ENCODE results near the gene OBSCN.

The OBSCN gene

DNA sequence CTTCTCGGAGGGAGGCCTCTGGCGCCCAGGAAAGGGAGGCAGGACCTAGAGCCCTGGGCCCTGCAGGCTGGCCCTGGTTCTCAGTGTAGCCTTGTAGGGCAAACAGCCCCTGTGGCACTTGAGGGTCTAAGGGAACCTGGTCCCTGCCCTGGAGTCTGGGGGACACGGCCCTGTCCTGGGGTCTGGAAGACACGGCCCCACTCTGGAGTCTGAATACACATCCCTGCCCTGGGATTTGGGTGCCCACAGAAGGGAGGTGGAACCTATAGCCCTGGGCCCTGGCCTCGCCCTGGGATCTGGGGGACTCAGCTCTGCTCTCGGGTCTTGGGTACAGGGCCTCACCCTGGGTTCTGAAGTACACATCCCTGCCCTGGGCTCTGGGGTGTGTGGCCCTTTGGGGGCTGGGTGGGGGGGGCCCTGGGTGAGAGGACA lies 97.9 kb downstream of the OBSCN start:
- H3K27ac Mint-ChIP-seq: peak overlapping the region; percentile 75
- DNase-seq: no peak
- TF ChIP-seq, protein P1, sequence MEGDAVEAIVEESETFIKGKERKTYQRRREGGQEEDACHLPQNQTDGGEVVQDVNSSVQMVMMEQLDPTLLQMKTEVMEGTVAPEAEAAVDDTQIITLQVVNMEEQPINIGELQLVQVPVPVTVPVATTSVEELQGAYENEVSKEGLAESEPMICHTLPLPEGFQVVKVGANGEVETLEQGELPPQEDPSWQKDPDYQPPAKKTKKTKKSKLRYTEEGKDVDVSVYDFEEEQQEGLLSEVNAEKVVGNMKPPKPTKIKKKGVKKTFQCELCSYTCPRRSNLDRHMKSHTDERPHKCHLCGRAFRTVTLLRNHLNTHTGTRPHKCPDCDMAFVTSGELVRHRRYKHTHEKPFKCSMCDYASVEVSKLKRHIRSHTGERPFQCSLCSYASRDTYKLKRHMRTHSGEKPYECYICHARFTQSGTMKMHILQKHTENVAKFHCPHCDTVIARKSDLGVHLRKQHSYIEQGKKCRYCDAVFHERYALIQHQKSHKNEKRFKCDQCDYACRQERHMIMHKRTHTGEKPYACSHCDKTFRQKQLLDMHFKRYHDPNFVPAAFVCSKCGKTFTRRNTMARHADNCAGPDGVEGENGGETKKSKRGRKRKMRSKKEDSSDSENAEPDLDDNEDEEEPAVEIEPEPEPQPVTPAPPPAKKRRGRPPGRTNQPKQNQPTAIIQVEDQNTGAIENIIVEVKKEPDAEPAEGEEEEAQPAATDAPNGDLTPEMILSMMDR (IDR thresholded peaks at IDR 0.05): no peak
- H3K4me1 Mint-ChIP-seq: peaks cover 5% of the 10 kb centered on the region
- no peak overlapping the region for H3K4me3 Mint-ChIP-seq
- peaks cover 47% of the 10 kb centered on the region for H3K36me3 Mint-ChIP-seq (ENCODE audit: low read depth)
- peaks cover 36% of the 10 kb centered on the region for H3K9me3 Mint-ChIP-seq
- no peaks in the 10 kb centered on the region for H3K27me3 Mint-ChIP-seq (ENCODE audit: low read depth, poor library complexity)

DNA sequence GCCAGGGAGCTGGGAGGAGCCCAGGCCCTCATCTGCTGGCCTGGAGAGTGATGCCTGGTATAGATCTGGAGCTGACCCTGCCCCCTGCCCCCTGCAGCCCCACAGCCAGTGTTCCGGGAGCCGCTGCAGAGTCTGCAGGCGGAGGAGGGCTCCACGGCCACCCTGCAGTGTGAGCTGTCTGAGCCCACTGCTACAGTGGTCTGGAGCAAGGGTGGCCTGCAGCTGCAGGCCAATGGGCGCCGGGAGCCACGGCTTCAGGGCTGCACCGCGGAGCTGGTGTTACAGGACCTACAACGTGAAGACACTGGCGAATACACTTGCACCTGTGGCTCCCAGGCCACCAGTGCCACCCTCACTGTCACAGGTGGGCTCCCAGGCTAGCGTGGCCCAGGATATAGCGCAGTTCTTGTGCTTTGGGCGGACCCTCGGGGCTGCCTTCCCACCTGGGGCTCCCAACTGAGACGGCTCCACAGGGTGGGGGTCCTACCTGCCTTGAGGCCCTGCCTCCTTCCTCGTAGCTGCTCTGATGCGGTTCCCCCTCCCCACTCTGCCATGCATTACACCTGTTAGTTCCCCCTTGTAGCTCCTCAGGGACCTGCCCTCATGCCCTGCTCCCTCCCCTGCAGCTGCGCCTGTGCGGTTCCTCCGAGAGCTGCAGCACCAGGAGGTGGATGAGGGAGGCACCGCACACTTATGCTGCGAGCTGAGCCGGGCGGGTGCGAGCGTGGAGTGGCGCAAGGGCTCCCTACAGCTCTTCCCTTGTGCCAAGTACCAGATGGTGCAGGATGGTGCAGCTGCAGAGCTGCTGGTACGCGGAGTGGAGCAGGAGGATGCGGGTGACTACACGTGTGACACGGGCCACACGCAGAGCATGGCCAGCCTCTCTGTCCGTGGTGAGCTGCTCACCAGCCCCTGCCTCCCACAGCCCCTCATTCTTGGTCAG lies 98.7 kb downstream of the OBSCN start:
- Mint-ChIP-seq H3K36me3 (ENCODE audit: low read depth) (peaks cover 39% of the 10 kb centered on the region), H3K27me3 (ENCODE audit: low read depth, poor library complexity) (no peaks in the 10 kb centered on the region), H3K4me1 (peaks cover 5% of the 10 kb centered on the region), H3K27ac (no peak overlapping the region), H3K9me3 (peaks cover 28% of the 10 kb centered on the region), H3K4me3 (no peak overlapping the region)
- no peak for DNase-seq
- TF ChIP-seq, protein P1 (IDR thresholded peaks at IDR 0.05): no peak

DNA sequence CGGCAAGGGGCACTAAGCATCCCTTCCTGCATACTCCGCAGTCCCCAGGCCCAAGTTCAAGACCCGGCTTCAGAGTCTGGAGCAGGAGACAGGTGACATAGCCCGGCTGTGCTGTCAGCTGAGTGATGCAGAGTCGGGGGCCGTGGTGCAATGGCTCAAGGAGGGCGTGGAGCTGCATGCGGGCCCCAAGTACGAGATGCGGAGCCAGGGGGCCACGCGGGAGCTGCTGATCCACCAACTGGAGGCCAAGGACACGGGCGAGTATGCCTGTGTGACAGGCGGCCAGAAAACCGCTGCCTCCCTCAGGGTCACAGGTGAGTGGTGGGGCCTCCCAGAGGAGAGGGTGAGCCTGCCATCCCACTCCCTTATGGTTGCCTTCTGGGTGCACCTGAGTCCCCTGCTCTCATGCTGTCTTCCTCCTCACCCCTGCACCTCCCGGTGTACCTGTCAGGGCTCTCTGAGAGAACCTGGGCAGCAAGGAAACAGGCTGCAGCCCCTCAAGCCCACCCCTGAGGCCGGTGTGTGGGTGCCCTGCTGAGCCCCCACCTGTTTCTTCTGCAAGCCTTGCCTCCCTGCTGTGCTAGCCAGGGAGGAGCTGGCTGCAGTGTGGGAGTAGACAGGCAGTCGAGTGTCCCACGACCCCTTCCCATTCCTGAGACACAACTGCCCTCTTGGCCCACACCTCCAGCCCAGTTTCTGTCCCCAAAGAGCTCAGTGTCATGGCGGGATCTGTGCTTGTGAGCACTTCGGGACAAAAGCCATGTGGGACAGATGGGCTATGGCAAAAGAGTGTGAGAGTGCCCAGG lies 99.6 kb downstream of the OBSCN start:
- H3K4me3 Mint-ChIP-seq: no peak overlapping the region
- H3K27me3 Mint-ChIP-seq (ENCODE audit: low read depth, poor library complexity): no peaks in the 10 kb centered on the region
- peaks cover 19% of the 10 kb centered on the region for H3K9me3 Mint-ChIP-seq
- DNase-seq: no peak
- H3K36me3 Mint-ChIP-seq (ENCODE audit: low read depth): peaks cover 30% of the 10 kb centered on the region
- TF ChIP-seq, protein P1 (IDR thresholded peaks at IDR 0.05): no peak
- H3K4me1 Mint-ChIP-seq: peaks cover 5% of the 10 kb centered on the region
- no peak overlapping the region for H3K27ac Mint-ChIP-seq

DNA sequence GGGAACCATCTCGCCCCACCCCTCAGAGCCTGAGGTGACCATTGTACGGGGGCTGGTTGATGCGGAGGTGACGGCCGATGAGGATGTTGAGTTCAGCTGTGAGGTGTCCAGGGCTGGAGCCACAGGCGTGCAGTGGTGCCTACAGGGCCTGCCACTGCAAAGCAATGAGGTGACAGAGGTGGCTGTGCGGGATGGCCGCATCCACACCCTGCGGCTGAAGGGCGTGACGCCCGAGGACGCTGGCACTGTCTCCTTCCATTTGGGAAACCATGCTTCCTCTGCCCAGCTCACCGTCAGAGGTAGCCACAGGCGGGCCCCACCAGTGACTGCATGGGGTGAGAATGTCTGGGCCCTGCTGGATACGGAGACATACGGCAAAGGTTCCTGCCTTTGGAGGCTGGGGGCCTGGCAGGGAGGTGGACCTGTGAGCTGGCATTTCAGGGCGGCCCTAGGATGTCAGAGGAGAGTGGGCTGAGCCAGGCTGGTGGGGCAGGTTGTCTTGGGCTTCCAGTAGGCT lies 100.3 kb downstream of the OBSCN start:
- TF ChIP-seq, protein P1 (IDR thresholded peaks at IDR 0.05): no peak
- Mint-ChIP-seq H3K4me3 (no peak overlapping the region), H3K36me3 (ENCODE audit: low read depth) (peaks cover 23% of the 10 kb centered on the region), H3K9me3 (peaks cover 12% of the 10 kb centered on the region), H3K27me3 (ENCODE audit: low read depth, poor library complexity) (no peaks in the 10 kb centered on the region), H3K27ac (no peak overlapping the region), H3K4me1 (peaks cover 5% of the 10 kb centered on the region)
- DNase-seq: no peak

DNA sequence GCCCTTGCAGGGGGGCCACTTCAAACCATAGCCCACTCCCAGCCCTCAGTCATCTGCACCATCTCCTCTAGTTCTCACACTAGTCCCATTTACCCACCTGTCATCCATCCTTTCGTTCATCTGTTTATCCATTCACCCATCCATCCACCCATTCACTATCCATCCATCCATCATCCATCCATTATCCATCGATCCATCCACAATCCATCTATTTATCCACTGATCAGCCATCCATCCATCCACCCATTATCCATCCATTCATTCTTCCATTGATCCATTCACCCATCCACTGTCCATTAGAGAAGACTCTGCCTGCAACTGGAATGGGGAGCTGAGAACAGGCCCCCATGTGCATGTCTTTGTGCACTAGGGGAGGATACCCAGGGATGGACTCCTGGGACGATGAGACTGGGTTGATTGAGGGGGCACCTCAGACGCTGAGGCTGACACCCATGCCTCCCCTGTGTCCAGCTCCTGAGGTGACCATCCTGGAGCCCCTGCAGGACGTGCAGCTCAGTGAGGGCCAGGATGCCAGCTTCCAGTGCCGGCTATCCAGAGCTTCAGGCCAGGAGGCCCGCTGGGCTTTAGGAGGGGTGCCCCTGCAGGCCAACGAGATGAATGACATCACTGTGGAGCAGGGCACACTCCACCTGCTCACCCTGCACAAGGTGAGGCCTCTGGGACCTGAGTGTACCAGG lies 100.9 kb downstream of the OBSCN start:
- TF ChIP-seq, protein P1 (IDR thresholded peaks at IDR 0.05): no peak
- H3K4me3 Mint-ChIP-seq: no peak overlapping the region
- peaks cover 17% of the 10 kb centered on the region for H3K36me3 Mint-ChIP-seq (ENCODE audit: low read depth)
- no peak overlapping the region for H3K27ac Mint-ChIP-seq
- H3K9me3 Mint-ChIP-seq: peaks cover 7% of the 10 kb centered on the region
- no peak for DNase-seq
- peaks cover 5% of the 10 kb centered on the region for H3K4me1 Mint-ChIP-seq
- no peaks in the 10 kb centered on the region for H3K27me3 Mint-ChIP-seq (ENCODE audit: low read depth, poor library complexity)
